ENCODE results near the gene COL1A2.

The COL1A2 gene

GRCh38 chr7:94394437-94395140 is at the start of gene COL1A2:
COL1A2 (plus strand) TSS chr7:94394895; CDS start chr7:94395032, 137 bp downstream.
- DNase-seq: no peak

- DNase-seq: no peak
Observed at GRCh38 chr7:94345907-94346306, 48.8 kb upstream of the COL1A2 start.

DNA sequence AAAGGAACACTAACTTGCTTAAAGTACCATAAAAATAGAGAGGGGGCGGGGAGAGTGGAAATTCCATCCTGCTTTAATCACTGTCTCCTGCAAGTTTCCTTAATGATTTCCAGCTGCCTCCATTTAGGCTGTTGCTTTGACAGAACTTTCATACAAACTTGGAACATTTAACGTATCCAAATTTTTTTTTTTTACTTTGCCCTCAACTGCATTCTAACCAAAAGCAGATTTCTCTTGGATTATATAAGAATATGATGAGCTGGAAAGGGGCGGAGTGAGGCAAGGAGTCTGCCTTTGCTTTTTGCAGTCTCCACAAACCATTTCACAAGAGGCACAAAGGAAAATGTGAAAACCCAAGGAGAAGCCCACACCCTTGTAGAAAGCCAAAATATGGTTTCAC is 46.6 kb upstream of the COL1A2 start:
- DNase-seq: no peak

GRCh38 chr7:94350734-94351133 is 44.0 kb upstream of the COL1A2 start:
- no peak for DNase-seq

DNA sequence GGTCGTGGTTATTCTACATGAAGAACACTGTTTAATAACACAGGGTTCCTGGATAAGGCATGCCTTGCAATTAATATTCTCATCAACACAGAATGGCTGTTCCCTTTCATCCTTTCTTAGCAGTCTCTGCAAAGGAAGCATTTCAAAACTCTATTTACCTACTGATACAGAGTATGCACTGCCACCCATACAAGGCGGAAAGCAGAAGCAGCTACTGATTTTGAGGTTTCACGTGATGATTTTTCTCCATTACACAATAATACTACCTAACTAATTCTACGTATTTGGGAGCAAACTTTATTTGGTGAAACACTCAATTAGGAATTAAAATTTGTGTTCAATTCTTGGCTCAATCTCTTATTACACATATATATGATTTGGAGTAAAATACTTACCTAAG is 43.0 kb upstream of the COL1A2 start:
- DNase-seq: no peak

DNA sequence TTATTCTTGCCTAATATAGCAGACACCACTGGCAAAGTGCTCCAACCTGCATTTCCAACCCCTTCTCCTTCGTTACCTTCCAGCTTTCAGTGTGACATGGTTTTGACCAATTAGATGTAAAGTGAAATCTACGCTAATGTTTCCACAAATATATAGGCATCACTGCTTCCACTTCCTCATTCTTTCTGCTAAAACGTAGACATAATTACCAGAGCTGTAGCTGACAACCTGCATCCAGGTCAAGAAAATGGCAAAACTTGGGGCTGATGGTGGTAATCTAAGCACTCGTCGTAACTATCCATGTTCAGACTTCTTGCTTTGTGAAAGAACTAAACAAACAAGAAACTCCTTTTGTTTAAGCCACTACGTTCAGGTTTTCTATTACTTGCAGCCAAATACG is 41.8 kb upstream of the COL1A2 start:
- DNase-seq: no peak

DNA sequence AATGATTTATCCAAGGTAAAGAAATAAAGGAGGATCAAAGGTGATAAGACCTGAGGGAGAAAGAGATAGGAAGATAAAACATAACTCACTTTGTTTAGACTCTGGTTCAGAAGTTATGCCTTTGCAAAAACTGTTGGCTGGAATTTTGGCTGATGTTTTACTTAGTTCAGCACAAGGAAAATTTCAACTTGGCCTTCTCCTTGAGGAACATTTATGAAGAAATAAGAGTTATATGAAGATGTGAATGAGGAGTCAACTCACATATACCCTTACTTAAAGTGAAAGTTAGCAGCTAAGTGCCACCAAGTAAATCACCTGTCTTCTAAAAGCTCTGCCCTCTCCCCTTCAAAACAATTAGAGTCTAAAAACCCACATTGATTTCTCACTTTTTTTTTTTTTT is 39.7 kb upstream of the COL1A2 start:
- DNase-seq: no peak

GRCh38 chr7:94355454-94355853 is 39.2 kb upstream of the COL1A2 start:
- DNase-seq: no peak

GRCh38 chr7:94357076-94357475 is 37.6 kb upstream of the COL1A2 start:
- DNase-seq: no peak

- no peak for DNase-seq
Observed at GRCh38 chr7:94360926-94361325, 33.8 kb upstream of the COL1A2 start.

- DNase-seq: no peak
Observed at GRCh38 chr7:94362276-94362675, 32.4 kb upstream of the COL1A2 start.

- no peak for DNase-seq
Observed at GRCh38 chr7:94364816-94365215, 29.9 kb upstream of the COL1A2 start.

DNA sequence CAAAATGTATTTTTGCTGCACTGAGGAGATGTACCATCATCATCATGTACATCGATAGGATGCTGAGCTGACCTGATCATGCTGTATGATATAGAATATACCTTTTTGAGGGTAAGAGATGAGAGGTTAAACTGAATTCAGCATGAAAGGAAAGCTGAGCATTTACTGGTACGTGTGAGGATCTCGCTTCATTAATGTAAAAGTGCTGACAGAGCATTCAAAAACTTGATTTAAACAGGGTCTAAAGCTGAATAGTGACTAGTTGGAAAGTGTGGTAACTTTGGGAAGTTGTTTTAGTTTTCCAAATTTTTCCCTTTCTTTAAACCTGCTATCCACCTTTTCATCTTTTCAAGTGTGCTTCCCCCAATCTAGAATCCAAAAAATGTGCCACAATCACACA is 28.5 kb upstream of the COL1A2 start:
- DNase-seq: no peak

DNA sequence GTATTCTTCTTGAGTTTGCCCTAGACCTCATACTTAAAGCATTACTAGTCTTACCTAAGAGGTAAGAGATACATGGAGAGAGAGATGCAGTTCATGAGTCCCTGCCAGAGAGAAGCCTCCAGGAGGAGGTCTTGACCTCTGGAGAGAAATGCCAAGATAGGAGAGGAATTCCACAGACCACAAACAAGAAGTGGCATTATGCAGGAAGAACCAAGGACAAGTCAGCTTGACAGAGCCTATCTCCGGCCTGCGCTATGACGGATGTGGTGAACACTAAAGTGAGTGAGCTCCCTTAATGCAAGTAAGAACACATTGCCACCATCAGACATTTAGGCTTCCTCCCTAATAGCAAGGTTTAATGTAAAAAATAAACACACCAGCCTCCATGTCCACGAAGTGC is 27.9 kb upstream of the COL1A2 start:
- no peak for DNase-seq

DNA sequence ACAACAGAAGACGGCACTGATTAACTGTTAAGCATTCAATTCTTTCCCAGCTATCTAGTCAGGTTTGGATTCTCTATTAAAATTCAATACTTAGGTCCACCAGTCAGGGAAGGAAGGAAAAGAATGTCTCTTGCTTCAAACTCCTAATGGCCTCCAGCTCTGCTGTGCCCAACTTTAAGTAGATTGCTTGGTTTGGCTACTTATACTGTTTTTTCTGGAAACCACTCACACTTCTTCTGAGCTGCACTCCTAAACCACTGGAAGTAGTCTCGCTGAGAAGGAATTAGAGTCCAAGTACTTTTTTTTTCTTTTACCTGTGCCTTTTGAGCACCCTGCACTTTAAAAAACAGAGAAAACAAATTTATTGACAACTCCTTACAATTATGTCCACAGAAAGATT is 26.7 kb upstream of the COL1A2 start:
- DNase-seq: no peak

GRCh38 chr7:94368371-94368791 is 26.3 kb upstream of the COL1A2 start:
- no peak for DNase-seq

- DNase-seq: no peak
Observed at GRCh38 chr7:94374231-94374630, 20.5 kb upstream of the COL1A2 start.

DNA sequence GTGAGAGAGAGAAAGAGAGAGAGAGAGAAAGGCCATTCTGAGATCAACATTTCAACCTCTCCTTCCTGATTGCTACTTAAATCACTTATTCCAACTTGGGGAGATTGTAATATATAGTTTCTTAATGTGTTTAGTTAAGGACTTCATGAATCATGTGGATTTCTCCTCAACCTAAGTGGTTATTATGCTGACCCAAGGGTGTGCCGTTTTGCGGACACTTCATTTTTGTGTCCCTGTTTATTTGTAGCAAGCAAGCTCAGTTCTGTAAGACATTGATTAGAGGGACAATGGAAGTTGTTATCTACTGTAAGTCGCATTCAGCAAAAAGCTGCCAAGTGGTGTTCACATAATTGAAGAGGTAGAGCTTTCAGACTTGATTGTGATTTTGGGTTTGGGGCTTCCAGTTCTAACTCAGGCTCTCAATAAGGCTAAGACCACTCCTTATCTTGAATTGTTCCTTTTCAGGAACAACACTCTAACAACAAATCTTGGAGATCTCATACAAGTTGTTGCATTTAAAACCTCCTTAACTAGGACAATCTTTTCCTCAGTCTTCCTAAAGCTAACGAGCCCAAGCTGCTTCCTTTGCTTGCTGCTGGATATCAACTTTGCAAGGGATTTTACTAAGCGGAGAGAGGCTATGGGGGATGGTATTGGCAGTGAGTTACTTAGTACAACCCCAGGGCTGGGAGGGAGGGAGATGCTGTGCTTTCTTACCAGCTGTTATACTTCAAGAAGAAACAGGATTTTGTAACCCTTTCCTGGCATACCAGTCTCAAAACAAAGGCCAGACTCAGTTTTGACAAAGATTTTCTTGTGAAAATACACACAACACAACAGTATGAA is 19.8 kb upstream of the COL1A2 start:
- DNase-seq: no peak

- no peak for DNase-seq
Observed at GRCh38 chr7:94375691-94376090, 19.0 kb upstream of the COL1A2 start.

DNA sequence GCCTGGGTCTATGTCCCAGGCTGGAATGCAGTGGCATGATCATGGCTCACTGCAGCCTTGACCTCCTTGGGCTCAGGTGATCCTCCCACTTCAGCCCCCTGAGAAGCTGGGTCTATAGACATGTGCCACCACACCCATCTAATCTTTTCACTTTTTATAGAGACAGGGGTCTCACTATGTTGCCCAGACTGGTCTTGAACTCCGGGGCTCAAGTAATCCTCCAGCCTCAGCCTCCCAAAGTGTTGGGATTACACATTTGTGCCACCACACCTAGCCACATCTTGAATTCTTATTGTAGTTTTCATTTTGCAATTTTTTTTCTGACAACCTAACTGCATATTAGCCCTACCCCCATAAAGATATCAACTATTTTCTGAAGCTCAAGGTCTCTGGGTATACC is 18.4 kb upstream of the COL1A2 start:
- no peak for DNase-seq

GRCh38 chr7:94378356-94378755 is 16.3 kb upstream of the COL1A2 start:
- no peak for DNase-seq

DNA sequence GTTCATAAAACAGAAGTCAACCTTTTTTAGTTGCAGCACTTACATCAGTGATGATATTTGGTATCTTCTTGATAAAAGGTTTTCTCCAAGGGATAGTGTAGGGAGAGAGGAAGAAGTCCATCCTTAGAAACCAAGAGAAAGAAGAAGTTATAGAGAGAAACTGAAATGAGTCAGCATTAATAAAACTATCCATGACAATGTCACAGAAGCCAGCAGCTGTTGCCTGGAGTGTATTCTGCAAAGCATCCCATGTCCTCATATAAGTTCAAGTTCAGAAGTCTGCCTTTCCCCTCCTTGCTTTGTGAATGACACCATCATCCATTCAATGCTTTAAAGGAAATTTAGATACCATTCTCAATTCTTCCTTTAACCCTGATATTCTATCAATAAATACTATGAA is 14.4 kb upstream of the COL1A2 start:
- DNase-seq: no peak

DNA sequence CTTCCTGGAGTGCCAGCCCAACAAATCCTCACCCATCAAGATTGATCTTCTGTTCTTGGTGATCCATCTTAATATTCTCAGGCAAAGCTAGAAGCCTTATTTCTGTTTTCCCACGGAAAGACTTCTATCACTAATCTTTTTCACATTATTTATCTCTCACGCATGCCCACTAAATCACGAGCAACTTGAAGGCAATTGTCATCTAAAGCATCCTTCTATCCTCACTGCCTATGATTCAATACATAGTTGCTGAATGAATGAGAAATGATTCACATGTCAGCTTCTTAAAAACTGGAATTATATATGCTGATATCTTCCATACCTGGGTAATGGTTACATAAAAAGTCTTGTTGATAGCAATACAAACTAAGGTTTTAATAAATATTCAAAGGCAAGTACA is 12.6 kb upstream of the COL1A2 start:
- no peak for DNase-seq

DNA sequence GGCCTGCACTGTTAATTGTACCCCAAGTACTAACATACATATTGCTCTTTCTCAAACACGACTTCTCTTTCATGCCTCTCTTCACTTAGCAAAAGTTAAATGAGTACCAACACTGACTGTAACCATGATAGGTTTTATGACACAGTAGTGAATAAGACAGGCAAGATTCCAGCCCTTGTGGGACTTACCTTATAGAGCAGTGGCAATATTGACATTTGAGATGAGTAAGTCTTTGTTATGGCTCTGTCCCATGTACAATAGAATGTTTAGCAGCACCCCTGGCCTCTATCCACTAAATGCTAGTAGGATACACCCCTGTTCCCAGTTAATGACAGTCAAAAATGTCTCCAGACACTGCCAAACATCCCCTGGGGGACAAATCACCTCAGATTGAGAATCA is 11.9 kb upstream of the COL1A2 start:
- DNase-seq: no peak

- no peak for DNase-seq
Observed at GRCh38 chr7:94384315-94384714, 10.4 kb upstream of the COL1A2 start.

Data from CD4-positive, alpha-beta T cell treated with Interleukin-15 for 1 hour (primary cell).